ENCODE results near the gene RAD18.

DNA sequence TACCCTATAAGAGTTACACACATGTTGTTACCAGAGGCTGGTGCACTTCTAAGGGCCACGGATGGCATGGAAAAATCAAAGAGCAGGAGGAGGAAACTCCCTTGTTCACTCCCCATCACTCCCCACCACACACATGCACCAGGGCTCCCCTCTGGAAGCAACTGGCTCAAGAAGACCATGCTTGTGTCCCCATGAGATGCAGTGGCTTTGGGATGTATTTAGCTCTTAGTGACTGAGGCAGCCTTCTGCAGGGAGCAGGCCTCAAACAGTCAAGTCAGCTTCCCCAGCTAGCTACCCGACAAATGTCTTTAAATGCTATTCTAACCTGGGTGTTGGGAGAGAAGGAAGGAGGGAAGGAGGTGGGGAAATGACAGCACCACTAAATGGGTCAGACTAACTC is 32.9 kb upstream of the RAD18 start:
- TF ChIP-seq, protein P1, sequence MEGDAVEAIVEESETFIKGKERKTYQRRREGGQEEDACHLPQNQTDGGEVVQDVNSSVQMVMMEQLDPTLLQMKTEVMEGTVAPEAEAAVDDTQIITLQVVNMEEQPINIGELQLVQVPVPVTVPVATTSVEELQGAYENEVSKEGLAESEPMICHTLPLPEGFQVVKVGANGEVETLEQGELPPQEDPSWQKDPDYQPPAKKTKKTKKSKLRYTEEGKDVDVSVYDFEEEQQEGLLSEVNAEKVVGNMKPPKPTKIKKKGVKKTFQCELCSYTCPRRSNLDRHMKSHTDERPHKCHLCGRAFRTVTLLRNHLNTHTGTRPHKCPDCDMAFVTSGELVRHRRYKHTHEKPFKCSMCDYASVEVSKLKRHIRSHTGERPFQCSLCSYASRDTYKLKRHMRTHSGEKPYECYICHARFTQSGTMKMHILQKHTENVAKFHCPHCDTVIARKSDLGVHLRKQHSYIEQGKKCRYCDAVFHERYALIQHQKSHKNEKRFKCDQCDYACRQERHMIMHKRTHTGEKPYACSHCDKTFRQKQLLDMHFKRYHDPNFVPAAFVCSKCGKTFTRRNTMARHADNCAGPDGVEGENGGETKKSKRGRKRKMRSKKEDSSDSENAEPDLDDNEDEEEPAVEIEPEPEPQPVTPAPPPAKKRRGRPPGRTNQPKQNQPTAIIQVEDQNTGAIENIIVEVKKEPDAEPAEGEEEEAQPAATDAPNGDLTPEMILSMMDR (IDR thresholded peaks at IDR 0.05), result no peak
- TF ChIP-seq EZH2 (IDR thresholded peaks at IDR 0.05), result no peak

Measured in neural progenitor cell (in vitro differentiated cells).